GM21717 (cell line): Measurements from ENCODE around the gene GPX4.
A peak's percentile ranks its signal among the peaks of the same experiment; 100 is the strongest.

Source experiments
- ATAC-seq: cut with Tn5 transposase; IDR thresholded peaks from one replicate; pipeline ENCODE4 v1.9.1; 2021; ENCODE audit warnings: mild to moderate bottlenecking, moderate library complexity; ENCODE audit not compliant: unreplicated experiment

The GPX4 gene, protein sequence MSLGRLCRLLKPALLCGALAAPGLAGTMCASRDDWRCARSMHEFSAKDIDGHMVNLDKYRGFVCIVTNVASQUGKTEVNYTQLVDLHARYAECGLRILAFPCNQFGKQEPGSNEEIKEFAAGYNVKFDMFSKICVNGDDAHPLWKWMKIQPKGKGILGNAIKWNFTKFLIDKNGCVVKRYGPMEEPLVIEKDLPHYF

DNA sequence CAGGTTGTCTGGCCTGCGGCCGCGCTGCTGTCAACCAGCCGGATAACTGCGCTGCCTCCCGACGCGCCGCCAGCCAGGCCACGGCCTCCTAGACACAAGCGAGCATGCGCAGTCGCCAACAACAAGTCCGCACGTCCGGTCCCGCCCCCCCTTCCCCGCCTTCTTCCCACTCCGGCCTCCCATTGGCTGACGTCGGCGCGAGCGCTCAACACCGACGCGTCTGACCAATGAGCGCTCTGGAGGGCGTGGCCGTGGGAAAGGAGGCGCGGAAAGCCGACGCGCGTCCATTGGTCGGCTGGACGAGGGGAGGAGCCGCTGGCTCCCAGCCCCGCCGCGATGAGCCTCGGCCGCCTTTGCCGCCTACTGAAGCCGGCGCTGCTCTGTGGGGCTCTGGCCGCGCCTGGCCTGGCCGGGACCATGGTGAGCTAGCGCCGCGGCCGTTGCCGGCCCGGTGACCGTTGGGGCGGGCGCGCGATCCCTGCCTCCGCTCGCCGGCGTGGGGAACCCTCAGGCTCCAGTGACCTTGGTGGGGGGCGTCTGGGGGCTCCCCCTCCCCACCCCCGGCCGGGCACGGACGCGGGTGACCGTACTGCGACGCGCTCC lies at the start of gene GPX4:
GPX4 (plus strand) TSS at position 287 of the 603 bp plus-strand sequence; CDS start at position 337, 50 bp downstream.
- peak; percentile 39 for ATAC-seq

DNA sequence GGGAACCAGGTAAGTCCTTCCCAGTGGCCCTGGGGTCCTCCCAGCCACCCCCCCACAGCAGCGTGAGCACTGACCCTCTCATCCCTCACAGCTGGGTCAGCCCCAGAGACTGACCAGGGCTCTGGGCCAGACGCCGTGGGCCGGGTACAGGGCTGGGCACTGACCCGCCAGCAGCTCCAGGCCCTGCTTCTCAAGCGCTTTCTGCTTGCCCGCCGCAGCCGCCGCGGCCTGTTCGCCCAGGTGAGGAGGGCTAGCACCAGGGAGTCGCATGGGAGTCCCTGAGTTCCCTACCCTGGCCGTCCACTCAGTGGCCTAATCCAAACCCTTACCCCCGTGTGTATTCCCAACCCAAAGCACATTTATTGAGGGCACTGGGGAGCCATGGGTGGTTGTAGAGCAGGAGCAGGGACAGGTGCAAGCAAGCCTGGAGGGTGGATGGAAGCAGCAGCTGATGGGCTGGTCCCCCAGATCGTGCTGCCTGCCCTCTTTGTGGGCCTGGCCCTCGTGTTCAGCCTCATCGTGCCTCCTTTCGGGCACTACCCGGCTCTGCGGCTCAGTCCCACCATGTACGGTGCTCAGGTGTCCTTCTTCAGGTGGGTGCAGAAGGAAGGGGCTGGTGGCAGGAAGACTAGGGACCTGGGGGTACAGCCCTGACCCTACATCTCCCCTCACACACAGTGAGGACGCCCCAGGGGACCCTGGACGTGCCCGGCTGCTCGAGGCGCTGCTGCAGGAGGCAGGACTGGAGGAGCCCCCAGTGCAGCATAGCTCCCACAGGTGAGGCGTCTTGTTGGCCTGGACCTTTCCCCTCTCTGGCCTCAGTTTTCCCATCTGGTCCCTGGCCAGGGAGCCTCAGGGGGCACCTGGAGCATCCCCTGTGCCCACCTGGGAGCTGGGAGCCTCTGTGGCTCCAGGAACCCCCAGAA lies 49.4 kb upstream of the GPX4 start:
- no peak for ATAC-seq

DNA sequence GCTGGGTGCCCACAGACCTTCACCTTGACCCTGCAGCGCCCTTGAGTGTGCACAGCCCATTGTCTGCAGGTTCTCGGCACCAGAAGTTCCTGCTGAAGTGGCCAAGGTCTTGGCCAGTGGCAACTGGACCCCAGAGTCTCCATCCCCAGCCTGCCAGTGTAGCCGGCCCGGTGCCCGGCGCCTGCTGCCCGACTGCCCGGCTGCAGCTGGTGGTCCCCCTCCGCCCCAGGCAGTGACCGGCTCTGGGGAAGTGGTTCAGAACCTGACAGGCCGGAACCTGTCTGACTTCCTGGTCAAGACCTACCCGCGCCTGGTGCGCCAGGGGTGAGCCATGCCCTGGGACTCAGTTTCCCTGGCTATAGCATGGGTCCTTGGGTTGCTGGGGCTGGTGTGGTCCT lies 48.8 kb upstream of the GPX4 start:
- ATAC-seq: no peak

DNA sequence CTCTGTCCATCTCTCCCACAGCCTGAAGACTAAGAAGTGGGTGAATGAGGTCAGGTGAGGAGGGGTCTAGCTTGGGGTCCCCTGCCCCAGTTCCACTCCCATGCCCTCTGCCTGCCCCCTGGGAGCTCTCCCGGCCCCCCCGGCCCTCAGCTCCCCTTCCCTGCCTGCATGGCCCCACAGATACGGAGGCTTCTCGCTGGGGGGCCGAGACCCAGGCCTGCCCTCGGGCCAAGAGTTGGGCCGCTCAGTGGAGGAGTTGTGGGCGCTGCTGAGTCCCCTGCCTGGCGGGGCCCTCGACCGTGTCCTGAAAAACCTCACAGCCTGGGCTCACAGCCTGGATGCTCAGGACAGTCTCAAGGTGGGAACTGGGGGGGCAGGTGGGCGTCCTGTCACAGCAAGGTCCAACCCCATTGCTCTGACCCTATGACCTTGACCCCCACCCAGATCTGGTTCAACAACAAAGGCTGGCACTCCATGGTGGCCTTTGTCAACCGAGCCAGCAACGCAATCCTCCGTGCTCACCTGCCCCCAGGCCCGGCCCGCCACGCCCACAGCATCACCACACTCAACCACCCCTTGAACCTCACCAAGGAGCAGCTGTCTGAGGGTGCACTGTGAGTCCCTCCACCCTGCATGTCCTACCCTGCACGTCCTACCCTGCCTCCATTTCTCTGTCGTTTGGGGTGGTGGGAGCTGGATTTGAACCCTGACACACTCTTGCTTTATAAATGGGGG lies 47.7 kb upstream of the GPX4 start:
- ATAC-seq: no peak

DNA sequence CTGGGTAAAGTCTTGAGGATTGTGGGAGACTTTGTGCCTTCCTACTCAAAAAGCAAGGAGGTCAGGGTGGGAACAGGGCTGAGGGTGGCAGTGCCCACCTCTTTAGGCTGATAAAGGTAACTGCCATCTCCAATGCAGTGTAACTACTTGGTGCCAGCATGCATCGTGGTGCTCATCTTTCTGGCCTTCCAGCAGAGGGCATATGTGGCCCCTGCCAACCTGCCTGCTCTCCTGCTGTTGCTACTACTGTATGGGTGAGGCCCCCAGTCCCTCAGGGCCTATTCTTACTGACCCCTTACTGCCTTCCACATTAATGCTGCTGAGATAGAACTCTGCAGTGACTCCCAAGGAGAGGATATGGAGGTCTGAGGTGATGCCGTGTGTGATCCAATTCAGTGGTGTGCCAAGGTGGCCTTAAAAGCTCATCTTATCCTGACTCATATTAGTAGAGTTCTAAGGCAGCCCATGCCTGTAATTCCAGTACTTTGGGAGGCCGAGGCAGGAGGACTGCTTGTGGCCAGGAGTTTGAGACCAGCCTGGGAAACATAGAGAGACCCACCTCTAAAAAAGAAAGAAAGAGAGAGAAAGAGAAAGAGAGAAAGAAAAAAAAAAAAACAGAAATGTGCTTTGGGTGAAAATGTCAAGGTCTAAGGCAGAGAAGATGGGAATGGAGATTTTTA lies 46.5 kb upstream of the GPX4 start:
- no peak for ATAC-seq

DNA sequence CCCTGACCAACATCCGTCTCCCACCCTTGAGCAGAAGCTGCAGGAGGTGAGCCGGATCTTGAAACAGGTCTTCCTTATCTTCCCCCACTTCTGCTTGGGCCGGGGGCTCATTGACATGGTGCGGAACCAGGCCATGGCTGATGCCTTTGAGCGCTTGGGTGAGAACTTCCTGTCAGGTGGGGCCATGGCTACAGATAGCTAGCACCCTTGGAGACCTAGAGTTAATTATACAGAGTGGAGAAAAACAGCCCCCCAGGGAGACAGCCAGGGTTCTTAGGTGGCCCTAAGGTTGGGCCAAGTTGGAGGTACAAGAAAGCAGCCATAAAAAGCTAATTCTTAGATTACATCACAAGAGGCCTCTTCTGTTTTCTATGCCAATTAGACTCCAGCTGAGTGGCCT lies 45.7 kb upstream of the GPX4 start:
- no peak for ATAC-seq

DNA sequence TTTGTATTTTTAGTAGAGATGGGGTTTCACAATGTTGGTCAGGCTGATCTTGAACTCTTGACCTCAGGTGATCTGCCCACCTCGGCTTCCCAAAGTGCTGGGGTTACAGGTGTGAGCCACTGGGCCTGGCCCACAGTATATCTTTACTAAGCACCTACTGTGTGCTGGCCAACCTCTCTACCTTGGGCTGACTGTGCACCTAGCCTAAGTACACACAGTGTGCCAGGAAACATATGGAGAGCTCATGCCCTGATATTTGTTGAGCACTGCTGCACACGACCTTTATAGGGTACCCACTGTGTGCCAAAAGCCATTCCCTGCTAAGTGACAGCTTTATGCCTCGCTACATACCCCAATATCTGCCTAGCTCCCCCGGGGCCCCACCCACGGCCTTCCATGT lies 43.1 kb upstream of the GPX4 start:
- no peak for ATAC-seq

DNA sequence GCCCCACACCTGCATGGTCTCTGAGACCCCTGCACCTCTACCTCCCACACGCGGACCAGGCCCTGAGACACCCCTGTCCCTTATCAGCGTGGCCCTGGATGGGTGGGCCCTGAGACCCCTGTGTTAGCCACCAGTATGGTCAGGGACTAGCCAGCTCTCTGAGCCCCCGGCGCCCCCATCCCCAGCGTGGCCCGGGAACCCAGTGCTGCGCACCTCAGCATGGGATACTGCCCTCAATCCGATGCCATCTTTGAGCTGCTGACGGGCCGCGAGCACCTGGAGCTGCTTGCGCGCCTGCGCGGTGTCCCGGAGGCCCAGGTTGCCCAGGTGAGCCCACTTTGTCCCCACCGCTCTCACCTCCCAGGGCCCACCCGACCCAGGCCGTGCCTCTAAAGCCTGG lies 41.8 kb upstream of the GPX4 start:
- ATAC-seq: no peak

DNA sequence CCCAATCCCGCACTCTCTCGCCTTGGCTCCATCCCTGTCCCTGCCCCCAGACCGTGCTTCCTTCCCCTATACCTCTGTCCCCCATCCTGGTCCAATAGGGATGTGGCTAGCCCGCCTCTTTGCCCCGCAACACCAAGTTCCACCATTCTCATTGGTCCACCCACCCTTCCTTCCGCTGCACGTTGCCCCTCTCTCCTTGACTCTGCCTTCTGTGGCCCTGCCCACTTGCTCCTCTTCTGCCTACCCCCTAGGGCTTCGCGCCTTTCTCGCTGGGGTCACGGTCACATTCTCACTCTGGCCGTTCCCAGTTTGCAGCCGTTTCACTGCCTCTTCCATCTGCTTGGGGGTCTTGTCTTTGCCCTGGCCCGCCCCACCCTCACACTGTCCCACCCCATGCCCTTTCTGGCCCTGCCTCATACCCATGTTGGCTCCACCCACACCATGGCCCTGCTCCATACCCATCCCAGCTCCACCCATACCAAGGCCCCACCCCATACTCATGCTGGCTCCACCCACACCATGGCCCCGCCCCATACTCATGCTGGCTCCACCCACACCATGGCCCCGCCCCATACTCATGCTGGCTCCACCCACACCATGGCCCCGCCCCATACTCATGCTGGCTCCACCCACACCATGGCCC lies 41.3 kb upstream of the GPX4 start:
- no peak for ATAC-seq

DNA sequence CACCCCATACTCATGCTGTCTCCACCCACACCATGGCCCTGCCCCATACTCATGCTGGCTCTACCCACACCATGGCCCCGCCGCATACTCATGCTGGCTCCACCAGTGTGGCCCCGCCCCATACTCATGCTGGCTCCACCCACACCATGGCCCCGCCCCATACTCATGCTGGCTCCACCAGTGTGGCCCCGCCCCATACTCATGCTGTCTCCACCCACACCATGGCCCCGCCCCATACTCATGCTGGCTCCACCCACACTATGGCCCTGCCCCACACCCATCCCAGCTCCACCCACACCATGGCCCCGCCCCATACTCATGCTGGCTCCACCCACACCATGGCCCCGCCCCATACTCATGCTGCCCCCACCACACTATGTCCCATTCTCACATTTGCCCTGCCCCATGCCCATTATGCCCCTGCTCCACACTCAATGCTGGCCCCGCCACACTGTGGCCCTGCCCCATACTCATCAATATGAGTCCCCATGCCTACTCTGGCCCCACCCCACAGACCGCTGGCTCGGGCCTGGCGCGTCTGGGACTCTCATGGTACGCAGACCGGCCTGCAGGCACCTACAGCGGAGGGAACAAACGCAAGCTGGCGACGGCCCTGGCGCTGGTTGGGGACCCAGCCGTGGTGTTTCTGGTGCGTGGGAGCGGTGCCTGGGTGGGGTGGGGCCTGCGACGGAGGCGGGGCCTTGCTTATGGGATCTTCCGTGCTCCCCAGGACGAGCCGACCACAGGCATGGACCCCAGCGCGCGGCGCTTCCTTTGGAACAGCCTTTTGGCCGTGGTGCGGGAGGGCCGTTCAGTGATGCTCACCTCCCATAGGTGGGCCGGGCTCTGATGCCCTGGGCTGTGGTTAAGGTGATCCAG lies 40.5 kb upstream of the GPX4 start:
- no peak for ATAC-seq

DNA sequence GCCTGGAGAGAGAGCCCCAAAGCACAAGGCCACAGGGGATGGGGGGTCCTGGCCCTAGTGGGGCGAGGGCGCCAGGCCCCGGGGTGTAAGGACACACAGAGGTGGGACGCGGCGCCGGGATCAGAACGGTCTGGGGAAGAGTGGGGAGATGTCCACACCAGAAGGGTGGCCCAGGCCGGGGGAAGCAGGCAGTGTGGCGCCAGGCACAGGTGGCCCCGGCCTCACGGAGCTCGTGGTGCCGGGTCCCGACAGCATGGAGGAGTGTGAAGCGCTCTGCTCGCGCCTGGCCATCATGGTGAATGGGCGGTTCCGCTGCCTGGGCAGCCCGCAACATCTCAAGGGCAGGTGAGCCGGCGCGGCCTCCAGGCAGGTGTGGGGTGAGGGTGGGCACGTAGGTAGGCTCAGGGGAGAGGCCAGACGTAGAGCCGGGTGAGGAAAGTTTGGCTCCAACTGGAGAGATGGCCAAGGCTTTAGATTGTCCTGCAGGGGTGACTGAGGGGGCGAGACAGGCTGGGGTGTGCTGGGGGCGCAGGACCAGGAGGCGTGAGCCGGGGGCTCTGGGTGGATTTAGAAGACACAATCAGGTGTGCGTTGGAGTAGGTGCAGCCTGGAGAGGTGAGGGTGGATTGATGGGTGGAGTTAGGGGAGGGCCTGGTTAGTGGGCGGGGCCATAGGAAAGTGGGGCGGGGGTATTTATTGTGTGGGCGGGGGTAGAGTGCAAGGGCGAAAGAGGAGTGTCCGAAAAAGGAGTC lies 39.7 kb upstream of the GPX4 start:
- no peak for ATAC-seq

DNA sequence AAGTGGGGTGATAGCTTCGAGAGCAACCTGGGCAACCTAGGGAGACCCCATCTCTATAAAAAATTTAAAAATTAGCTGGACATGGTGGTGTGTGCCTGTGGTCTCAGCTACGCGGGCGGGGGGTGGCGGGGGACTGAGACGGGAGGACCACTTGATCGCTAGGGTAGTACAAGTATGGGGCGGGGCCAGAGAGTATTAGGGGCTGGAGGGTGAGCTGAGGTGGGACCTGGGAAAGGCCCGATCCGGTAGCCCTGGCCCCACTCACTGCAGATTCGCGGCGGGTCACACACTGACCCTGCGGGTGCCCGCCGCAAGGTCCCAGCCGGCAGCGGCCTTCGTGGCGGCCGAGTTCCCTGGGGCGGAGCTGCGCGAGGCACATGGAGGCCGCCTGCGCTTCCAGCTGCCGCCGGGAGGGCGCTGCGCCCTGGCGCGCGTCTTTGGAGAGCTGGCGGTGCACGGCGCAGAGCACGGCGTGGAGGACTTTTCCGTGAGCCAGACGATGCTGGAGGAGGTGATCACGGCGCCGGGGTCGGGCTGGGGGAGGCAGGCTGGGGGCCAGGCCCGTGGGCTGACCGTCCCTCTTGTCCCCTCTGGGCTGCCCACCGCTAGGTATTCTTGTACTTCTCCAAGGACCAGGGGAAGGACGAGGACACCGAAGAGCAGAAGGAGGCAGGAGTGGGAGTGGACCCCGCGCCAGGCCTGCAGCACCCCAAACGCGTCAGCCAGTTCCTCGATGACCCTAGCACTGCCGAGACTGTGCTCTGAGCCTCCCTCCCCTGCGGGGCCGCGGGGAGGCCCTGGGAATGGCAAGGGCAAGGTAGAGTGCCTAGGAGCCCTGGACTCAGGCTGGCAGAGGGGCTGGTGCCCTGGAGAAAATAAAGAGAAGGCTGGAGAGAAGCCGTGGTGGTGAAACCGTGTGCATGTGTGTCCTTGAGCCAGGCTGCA lies 38.9 kb upstream of the GPX4 start:
- no peak for ATAC-seq

DNA sequence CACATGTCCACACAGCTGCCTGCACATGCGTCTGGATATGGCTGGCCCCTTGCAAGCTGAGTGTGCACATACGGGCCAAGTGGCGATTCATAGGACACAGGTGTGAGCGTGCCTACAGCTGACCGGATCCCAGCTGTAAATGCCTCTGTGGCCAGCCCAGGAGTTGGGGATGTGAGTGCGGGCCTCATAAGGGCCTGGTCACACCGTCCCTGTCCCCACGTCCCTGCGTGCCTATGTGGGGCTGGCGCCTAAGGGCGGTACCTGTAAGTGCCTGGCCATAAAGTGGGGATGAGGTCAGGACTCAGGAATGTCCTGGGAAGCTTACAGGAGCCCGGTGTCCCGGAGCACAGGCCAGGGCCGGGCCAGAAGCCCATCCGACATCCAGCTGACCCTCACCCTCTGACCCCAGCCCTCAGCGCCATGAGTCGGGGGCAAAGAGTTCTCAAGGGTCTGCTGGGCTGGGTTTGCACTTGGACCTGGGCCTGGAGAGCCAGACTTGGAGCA lies 38.1 kb upstream of the GPX4 start:
- no peak for ATAC-seq

DNA sequence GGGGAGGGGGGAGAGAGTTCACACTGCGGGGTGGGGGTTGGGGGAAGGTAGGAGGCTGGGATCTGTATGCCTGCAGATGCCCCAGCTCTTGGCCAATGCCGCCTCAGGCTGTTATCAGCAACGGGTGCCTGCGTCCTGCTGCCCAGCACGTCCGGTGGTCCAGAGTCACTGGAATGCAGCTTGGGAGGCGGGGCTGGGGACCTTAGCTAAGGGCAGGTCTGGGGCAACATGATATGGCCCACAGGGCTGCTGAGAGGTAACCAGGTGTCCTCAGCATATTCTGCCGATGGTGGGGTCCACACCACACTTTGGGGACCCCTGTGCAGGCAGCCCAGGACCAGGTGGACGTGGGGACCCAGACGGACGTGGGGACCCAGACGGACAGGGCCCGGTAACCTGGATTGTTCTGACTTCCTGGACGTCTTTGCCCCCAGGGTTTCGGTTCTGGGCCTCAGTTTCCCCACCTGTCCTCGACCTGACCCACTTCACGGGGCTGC lies 37.5 kb upstream of the GPX4 start:
- no peak for ATAC-seq

DNA sequence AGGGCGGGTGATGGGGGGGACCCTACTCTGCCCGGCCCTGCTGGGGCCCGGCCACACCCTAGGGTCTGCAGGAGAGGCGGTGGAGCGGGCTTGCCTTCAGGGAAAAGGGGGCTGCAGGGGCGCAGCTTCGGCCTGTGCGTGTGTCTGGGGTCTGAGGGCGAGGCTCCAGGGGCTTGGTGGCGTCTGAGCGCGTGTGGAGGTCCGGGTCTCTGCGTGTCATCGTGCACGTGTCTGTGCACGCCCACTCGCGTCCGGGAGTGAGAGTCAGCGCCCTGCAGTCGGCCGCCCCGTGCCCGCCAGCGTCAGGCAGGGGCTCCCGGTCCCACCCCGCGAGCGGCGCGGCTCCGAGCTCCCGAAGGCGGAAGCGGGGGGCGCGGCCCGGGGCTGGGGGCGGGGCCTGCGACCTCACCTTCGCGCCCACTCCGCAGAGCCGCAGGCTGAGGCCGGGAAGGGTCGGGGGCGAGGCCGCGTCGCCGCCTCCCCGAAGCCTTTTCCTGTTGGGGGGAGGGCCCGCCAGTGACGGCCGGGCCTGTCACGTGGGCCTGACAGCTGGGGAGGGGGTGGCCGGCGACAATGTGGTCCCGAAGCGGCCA lies 37.0 kb upstream of the GPX4 start, which contains the start of gene ARHGAP45:
ARHGAP45 (plus strand) TSS at position 420 of the 593 bp plus-strand sequence. CDS start 239 bp downstream, outside the sequence.
- ATAC-seq: no peak

DNA sequence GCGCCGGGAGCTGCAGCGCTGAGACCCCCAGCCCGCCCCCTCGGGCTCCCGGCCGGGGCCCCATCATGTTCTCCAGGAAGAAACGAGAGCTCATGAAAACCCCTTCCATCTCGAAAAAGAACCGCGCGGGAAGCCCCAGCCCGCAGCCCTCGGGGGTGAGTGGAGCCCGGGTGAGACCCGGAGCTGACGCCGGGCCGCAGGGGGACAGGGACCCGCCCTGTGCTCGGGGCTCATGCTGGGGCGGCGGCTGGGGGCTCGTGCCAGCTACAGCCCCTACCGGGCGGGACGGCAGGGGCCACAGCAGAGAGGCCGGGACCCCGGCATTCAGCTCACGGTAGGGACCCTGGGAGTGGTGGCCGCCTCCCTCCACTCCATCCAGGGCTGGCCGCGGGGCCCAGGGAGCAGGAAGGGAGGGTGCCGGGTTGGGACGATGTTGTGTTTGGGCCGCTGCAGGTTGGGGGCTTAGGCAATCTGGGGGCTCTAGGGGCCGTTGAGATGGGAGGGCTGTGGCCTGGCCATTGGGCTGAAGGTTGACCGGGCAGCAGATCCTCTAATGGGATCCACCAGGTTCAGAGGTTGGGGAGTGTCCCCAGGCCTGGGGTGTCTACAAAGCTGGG lies 36.3 kb upstream of the GPX4 start:
- ATAC-seq: no peak
